Measurements from ENCODE around the gene TMEM39A. TPM values are rescaled to one million over a fixed set of nuclear protein-coding genes. Genes with fewer than 3 reads are reported as not detected.
A peak's percentile ranks its signal among the peaks of the same experiment; 100 is the strongest.

TMEM39A gene
- total and polyA plus RNA-seq, 9 donors, result 12.9 to 58.1 (median 38.7) TPM

DNA sequence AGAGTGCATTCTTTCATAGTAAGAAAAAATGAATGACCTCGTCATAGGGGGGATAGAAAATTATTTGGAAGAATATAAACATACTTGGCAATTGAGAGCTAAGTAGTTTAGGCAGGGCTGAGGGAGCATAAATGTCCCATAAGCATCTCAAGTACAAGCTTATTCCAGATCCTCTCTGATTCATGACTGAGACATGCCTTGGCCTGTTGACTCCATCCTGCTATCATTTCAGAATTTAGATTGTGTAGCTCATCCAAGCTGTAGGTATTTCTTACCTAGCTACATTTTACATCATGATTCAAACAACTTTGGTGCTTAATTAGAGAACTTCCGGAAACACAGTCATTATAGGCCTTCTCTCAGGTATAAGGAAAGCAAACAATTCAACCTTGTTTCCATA lies 17.7 kb upstream of the TMEM39A start:
- no peak overlapping the region for H3K27ac ChIP-seq
- WGBS, 3 donors, result 93 to 95% (median 95%) methylated on average over 2 of the region's 2 CpGs
- intact Hi-C loops (cut with DNase I), result no loop called here
- H3K4me1 ChIP-seq (ENCODE audit: insufficient read depth), result no peaks in the 10 kb centered on the region
- no peak for DNase-seq
- H3K27me3 ChIP-seq, result no peaks in the 10 kb centered on the region
- no peaks in the 10 kb centered on the region for H3K9me3 ChIP-seq
- H3K4me3 ChIP-seq, result no peak overlapping the region
- TF ChIP-seq, protein P1, sequence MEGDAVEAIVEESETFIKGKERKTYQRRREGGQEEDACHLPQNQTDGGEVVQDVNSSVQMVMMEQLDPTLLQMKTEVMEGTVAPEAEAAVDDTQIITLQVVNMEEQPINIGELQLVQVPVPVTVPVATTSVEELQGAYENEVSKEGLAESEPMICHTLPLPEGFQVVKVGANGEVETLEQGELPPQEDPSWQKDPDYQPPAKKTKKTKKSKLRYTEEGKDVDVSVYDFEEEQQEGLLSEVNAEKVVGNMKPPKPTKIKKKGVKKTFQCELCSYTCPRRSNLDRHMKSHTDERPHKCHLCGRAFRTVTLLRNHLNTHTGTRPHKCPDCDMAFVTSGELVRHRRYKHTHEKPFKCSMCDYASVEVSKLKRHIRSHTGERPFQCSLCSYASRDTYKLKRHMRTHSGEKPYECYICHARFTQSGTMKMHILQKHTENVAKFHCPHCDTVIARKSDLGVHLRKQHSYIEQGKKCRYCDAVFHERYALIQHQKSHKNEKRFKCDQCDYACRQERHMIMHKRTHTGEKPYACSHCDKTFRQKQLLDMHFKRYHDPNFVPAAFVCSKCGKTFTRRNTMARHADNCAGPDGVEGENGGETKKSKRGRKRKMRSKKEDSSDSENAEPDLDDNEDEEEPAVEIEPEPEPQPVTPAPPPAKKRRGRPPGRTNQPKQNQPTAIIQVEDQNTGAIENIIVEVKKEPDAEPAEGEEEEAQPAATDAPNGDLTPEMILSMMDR (IDR thresholded peaks at IDR 0.05), result no peak
- TF ChIP-seq POLR2A (IDR thresholded peaks at IDR 0.05), result no peak
- TF ChIP-seq EP300 (IDR thresholded peaks at IDR 0.05), result no peak
- no peaks in the 10 kb centered on the region for H3K36me3 ChIP-seq

DNA sequence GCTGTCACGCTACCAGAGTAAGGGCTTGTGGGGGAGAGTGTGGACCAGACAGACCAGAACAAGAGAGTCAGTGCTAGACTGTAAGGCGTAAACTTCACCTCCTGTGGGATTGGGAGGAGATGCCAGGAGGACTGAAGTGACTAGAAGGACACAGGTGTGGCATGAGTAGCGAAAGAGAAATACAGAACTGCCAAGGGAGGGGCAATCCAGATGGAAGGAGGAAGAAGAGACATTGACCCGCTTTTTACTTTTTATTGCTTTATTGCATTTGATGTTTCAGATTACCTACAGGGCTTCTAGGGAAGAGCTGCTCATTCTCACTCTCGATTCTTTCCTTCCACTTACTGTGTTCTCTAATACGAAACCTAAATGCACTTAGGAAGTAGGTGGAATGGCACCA lies 7.5 kb upstream of the TMEM39A start:
- Histone ChIP-seq H3K9me3 (no peaks in the 10 kb centered on the region), H3K36me3 (no peaks in the 10 kb centered on the region), H3K27ac (no peak overlapping the region), H3K4me3 (no peak overlapping the region), H3K27me3 (no peaks in the 10 kb centered on the region), H3K4me1 (ENCODE audit: insufficient read depth) (peaks cover 4% of the 10 kb centered on the region)
- DNase-seq, result no peak
- TF ChIP-seq POLR2A (IDR thresholded peaks at IDR 0.05) (no peak), EP300 (IDR thresholded peaks at IDR 0.05) (no peak)
- TF ChIP-seq, protein P1 (IDR thresholded peaks at IDR 0.05), result no peak
- 95 to 96% (median 95%) methylated on average over 6 of the region's 6 CpGs for WGBS, 3 donors
- intact Hi-C loops (cut with DNase I), result no loop called here

DNA sequence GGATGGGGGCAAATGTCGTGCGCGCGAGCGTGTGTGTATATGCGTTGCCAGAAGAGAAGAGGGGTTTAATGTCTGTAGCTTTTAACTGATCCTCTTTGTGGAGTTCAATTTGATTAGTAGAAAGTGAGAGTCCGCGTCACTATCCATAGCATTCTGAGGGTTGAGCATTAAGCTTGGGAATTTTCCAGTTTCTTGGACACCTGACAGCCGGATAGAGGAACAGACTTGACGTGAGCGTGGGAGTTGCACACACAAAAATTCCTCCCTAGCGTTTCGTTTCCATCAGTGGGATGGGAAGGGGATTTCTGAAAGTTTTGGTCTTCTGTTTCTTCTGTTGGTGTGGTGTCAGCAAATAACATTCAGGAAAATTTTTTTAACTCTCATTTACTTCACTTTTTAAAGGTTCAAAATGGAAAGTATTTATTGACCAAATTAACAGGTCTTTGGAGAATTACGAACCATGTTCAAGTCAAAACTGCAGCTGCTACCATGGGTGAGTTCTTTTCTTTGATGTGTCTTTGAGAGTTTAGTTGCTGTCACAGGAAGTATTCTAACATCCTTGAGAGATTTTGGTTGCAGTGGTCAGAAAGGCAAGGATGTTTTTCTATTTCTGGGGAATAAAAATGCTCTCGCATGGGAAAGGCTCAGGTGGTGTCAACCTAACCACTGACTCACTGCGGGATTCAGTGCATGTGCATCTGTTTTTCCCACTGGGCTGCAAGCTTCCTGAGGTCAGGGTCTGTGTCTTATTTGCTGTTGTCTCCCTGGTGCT lies 6.2 kb upstream of the TMEM39A start:
- H3K4me1 ChIP-seq (ENCODE audit: insufficient read depth), result peaks cover 4% of the 10 kb centered on the region
- WGBS, 3 donors, result 4 to 6% (median 5%) methylated on average over 16 of the region's 16 CpGs
- H3K4me3 ChIP-seq, result peak overlapping the region; percentile 74
- DNase-seq, result peak in 1 of 5 donors; percentile 13
- intact Hi-C loops (cut with DNase I), result no loop called here
- TF ChIP-seq POLR2A (IDR thresholded peaks at IDR 0.05), result no peak
- TF ChIP-seq, protein P1 (IDR thresholded peaks at IDR 0.05), result no peak
- TF ChIP-seq EP300 (IDR thresholded peaks at IDR 0.05), result no peak
- H3K27ac ChIP-seq, result peak overlapping the region in 1 of 2 donors; percentile 41
- no peaks in the 10 kb centered on the region for H3K9me3 ChIP-seq
- no peaks in the 10 kb centered on the region for H3K36me3 ChIP-seq
- no peaks in the 10 kb centered on the region for H3K27me3 ChIP-seq

DNA sequence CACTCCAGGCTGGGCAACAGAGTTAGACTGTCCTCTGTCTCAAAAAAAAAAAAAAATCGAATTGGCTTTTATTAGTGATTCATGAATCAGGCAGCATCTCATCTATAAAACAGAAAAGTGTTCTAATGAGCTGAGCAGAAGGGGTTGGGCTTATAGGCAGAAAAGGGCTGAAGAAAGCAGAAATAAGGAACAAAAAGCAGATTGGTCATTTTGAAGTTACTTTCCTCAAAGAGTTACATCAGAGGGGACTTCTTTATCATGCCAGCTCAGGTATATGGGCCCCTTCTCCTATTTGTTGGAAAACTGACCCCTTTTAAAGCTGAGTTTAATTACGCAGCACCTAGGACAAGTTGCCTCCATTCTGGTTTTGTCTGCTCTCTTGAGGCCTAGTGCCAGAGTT lies 4.6 kb upstream of the TMEM39A start:
- TF ChIP-seq EP300 (IDR thresholded peaks at IDR 0.05) (no peak), POLR2A (IDR thresholded peaks at IDR 0.05) (no peak)
- TF ChIP-seq, protein P1 (IDR thresholded peaks at IDR 0.05), result no peak
- Histone ChIP-seq H3K9me3 (no peaks in the 10 kb centered on the region), H3K4me3 (no peak overlapping the region), H3K36me3 (no peaks in the 10 kb centered on the region), H3K27me3 (no peaks in the 10 kb centered on the region), H3K4me1 (ENCODE audit: insufficient read depth) (peaks cover 5% of the 10 kb centered on the region), H3K27ac (no peak overlapping the region)
- intact Hi-C loops (cut with DNase I), result no loop called here
- 82 to 94% (median 86%) methylated on average over 2 of the region's 2 CpGs for whole genome bisulfite sequencing, 3 donors
- no peak for DNase-seq

All from ovary (tissue), 9 donors.